Measurements from ENCODE around the gene CBLN1.

CBLN1 gene

DNA sequence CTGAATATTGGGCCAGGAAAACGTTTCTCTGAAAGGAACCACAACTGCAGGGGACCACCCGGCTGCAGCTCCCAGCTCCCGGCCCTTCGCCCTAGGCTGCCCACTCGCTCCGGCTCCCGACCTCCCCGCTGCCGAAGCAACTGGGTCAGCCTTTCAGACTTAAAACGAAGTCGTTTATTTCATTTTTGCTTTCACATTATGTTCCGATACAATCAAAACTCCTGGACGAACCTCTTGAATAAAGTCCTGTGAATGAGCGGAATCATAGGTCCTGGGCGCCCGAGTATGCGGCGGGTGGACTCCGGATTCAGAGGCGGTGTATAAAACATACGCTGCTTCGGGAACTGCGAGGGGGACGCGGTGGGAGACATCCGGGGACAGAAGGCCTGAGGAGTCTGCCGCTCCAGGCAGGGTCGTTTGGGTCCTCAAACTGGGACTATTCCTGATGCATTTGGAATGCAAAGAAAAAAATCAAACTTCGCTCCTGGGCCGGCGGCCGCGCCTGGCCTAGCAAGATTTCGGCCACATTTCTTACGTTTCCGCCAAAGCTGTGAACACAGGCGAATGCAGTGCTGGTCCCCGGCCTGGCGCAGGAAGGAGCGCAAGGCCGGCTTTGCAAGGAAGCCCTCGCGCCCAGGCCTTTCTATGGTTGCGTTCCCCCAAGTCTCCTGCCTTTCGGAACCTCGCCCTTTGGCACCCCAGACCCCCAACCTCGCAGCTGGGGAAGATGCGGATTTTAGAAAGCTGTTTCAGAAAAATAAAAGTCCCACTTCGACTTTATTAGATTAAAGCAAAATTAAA is 3.7 kb downstream of the CBLN1 start:
- DNase-seq (ENCODE audit: extremely low read depth, low read depth): no peak
- TF ChIP-seq, protein P1, sequence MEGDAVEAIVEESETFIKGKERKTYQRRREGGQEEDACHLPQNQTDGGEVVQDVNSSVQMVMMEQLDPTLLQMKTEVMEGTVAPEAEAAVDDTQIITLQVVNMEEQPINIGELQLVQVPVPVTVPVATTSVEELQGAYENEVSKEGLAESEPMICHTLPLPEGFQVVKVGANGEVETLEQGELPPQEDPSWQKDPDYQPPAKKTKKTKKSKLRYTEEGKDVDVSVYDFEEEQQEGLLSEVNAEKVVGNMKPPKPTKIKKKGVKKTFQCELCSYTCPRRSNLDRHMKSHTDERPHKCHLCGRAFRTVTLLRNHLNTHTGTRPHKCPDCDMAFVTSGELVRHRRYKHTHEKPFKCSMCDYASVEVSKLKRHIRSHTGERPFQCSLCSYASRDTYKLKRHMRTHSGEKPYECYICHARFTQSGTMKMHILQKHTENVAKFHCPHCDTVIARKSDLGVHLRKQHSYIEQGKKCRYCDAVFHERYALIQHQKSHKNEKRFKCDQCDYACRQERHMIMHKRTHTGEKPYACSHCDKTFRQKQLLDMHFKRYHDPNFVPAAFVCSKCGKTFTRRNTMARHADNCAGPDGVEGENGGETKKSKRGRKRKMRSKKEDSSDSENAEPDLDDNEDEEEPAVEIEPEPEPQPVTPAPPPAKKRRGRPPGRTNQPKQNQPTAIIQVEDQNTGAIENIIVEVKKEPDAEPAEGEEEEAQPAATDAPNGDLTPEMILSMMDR (IDR thresholded peaks at IDR 0.05; ENCODE audit: low read depth, low read length): no peak

DNA sequence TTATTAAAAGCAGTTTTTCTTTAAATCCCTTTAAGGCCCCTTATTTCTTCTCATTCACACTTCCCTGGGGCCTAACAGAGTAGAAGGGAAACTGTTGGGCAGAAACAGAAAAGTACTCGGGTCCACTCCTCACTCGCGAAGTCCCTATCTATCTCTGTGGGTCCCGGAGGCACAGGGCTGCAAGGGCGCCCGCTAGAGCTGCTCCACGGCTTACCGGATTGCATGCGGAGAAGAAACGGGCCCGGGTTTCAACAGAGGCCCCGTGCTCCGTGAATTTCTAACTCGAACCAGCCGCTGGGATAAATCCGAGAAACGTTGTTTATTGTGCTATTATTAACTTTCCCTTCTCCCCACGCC is 4.3 kb downstream of the CBLN1 start:
- no peak for DNase-seq (ENCODE audit: extremely low read depth, low read depth)
- TF ChIP-seq, protein P1 (IDR thresholded peaks at IDR 0.05; ENCODE audit: low read depth, low read length): no peak

DNA sequence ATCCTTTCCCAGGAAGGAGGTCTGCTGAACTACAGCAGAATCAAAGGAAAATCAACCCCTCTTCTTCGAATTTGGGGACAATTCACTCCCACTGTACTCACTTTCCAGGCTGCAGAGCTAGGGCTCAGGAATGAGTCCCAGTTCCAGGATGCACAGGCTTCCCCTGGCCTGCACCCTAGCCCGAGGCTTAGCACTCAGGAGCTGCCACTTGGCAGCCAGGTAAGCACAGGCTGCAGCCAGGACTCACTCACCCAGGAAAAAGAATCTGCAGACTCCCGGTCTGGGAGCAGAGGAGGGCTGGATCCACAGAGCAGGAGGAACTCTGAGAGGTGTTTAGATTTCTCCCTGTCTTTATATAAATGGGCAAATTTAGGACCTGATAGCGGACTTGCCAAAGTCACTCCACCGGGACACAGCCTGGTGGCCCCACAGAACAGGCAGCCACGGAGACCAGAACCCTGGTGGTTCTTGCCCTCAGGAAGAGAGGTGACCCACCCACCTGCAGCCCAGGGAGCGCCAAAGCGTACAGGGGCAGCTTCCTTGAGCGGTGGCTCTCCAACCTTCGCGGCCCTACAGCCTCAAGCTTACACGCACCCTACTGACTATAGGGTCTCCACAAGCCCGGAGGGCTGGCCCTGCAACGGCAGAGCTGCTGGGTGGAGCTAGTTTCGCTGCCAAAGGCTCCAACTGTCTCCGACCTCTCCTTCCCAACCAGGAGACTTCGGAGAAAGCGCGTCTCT is 4.8 kb downstream of the CBLN1 start:
- no peak for DNase-seq (ENCODE audit: extremely low read depth, low read depth)
- TF ChIP-seq, protein P1 (IDR thresholded peaks at IDR 0.05; ENCODE audit: low read depth, low read length): no peak

DNA sequence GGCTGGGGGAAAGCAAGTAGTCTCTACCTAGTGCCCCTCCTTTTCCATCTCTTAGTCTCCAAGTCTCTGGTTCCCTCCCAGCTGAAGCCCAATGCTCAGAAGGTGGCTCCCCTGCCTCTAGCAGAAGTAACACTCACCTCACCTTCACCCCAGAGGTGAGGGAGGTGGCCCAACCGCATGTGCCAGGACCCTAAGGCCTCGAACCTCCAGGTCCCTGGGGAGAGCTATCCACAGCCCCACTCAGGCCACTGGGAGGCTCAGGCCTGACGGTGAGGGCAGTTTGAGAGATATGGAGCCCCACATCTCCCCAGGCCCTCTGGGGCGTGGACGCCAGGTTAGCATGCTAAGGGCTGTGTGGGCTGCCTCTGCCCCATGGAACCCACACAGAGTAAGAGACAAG is 5.8 kb downstream of the CBLN1 start:
- TF ChIP-seq, protein P1 (IDR thresholded peaks at IDR 0.05; ENCODE audit: low read depth, low read length): no peak
- no peak for DNase-seq (ENCODE audit: extremely low read depth, low read depth)

DNA sequence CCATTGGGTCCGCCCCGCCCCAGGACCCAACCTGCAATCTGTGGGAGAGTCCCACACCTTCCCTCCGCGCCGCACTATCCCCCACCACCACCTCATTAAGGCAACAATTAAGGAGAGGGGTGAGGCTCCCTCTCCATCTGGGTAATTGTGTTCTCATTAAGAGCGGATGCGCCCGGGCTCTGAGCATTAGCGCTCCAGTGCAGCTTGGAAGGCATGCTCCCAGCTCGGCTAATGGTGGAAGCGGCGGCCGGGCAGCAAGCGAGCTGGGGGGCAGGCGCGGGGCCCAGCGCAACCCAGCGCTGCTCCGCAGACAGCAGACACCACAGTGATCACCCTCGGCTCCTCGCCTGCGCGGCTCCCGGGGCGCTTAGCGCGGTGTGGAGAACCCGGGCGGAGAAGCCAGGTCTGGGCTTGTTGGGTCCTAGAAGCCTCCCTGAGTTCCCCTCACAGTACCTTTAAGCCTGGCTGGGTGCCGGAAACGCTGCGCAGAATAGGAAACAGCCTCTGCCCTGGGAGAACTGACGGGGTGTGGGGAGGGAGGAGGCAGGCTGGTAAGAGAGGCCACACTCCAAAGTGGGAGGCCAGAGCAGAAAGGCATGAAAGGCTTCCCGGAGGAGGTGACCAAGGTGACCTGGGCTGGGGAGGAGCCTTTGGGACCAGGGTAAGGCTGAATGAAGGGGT is 6.4 kb downstream of the CBLN1 start:
- TF ChIP-seq, protein P1 (IDR thresholded peaks at IDR 0.05; ENCODE audit: low read depth, low read length): no peak
- no peak for DNase-seq (ENCODE audit: extremely low read depth, low read depth)

DNA sequence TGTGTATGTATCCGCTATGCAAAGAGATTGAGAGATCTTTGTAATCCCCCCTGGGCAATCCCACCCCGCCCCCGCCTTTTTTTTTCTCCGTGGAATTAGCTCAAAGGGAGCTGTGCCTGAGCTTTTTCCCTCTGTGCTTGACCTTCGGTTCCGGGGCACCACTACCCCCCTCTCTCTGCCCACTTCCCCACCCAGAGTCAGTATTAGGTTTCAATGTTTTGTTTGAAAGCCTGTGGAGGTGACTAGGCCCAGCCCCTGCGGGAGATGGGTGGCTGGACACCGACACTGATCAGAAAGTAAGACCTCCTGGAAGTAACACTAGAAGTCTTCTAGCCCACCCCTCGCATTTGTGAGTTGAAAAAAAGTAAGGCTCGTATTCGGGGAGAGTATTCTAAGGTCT is 7.0 kb downstream of the CBLN1 start:
- TF ChIP-seq, protein P1 (IDR thresholded peaks at IDR 0.05; ENCODE audit: low read depth, low read length): no peak
- DNase-seq (ENCODE audit: extremely low read depth, low read depth): no peak

DNA sequence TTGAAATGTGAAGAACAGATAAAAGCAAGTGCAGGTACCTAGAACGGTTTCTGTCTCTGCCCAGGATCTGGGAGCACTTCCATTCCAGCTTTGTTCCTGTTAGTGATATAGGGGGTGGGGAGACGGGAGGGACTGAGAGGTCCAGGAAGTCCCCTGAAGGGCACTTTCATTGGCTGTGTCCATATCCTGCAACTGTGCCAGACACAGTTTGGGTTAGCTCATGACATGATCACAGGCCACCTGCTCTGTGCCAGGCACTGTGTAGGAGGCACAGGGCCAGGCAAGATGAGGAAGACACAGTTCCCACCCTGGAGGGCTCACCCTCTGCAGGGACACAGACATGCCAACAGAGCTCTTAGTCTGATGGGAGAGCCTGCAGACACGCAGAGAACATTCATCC is 7.9 kb downstream of the CBLN1 start:
- TF ChIP-seq, protein P1 (IDR thresholded peaks at IDR 0.05; ENCODE audit: low read depth, low read length): no peak
- no peak for DNase-seq (ENCODE audit: extremely low read depth, low read depth)
